H1 (cell line): ENCODE results near the gene PEX13.

Source experiments
- BACH1 ChIP-seq: IDR thresholded peaks from 2 replicates; pipeline ENCODE4 v1.6.1; 2012; ENCODE audit warnings: low read length, improper control_type of control experiment
- CREB1 ChIP-seq: IDR thresholded peaks from 2 replicates; pipeline ENCODE4 v1.6.1; 2012; ENCODE audit warnings: inconsistent platforms
- EZH2 ChIP-seq: fragments of 200-600 bp; sonication (generic); IDR thresholded peaks from 2 replicates; pipeline ENCODE4 v1.7.1; 2012; ENCODE audit warnings: low read depth, mild to moderate bottlenecking, moderate library complexity, low read length, inconsistent platforms; ENCODE audit not compliant: severe bottlenecking
- GABPA ChIP-seq: IDR thresholded peaks from 2 replicates; pipeline ENCODE4 v1.6.1; 2011; ENCODE audit warnings: mild to moderate bottlenecking, low read length, moderate library complexity, borderline replicate concordance; ENCODE audit not compliant: insufficient read depth
- JUN ChIP-seq: IDR thresholded peaks from 2 replicates; pipeline ENCODE4 v1.6.1; 2011; ENCODE audit warnings: low read depth, mild to moderate bottlenecking, improper control_type of control experiment, low read length
- POLR2A ChIP-seq, 2 experiments: IDR thresholded peaks; 1 replicate in 1 of 2; 2 replicates in 1 of 2; pipeline ENCODE4 v1.6.1; 2011; ENCODE audit warnings: low read depth in 2 of 2, low read length in 2 of 2, mild to moderate bottlenecking in 2 of 2; ENCODE audit errors: control extremely low read depth in 1 of 2
- SIRT6 ChIP-seq: IDR thresholded peaks from one replicate; pipeline ENCODE4 v1.7.1; 2012; ENCODE audit warnings: low read length, inconsistent platforms
- TF ChIP-seq, protein P1 (sequence below), 3 experiments: IDR thresholded peaks; 1 replicate in 2 of 3; 2 replicates in 1 of 3; pipeline versions ENCODE4 v1.5.1 to v1.6.1; 2011; ENCODE audit warnings: low read length in 3 of 3, mild to moderate bottlenecking in 3 of 3, inconsistent platforms in 2 of 3, low read depth in 1 of 3, moderate library complexity in 1 of 3; ENCODE audit not compliant: insufficient read depth in 1 of 3; ENCODE audit errors: control extremely low read depth in 1 of 3

GRCh38 chr2:60974652-60975051 lies 42.9 kb upstream of the PEX13 start:
- TF ChIP-seq CREB1, result no peak
- no peak for TF ChIP-seq JUN
- TF ChIP-seq GABPA, result no peak
- no peak for TF ChIP-seq EZH2
- TF ChIP-seq, protein P1, sequence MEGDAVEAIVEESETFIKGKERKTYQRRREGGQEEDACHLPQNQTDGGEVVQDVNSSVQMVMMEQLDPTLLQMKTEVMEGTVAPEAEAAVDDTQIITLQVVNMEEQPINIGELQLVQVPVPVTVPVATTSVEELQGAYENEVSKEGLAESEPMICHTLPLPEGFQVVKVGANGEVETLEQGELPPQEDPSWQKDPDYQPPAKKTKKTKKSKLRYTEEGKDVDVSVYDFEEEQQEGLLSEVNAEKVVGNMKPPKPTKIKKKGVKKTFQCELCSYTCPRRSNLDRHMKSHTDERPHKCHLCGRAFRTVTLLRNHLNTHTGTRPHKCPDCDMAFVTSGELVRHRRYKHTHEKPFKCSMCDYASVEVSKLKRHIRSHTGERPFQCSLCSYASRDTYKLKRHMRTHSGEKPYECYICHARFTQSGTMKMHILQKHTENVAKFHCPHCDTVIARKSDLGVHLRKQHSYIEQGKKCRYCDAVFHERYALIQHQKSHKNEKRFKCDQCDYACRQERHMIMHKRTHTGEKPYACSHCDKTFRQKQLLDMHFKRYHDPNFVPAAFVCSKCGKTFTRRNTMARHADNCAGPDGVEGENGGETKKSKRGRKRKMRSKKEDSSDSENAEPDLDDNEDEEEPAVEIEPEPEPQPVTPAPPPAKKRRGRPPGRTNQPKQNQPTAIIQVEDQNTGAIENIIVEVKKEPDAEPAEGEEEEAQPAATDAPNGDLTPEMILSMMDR (IDR thresholded peaks at IDR 0.05; ENCODE audit: control extremely low read depth in 1 of 3, insufficient read depth in 1 of 3, low read depth in 1 of 3, low read length in 3 of 3), result no peak
- TF ChIP-seq SIRT6, result no peak
- TF ChIP-seq POLR2A (IDR thresholded peaks at IDR 0.05; ENCODE audit: control extremely low read depth in 1 of 2, low read depth in 2 of 2, low read length in 2 of 2), result no peak
- no peak for TF ChIP-seq BACH1
